GM12865 (cell line): ENCODE results near the gene MED13L.

ENCODE experiments used
- DNase-seq: peaks from one replicate; pipeline ENCODE4 v3.0.0; 2010; ENCODE audit warnings: low read depth
- H3K4me3 ChIP-seq: 2 replicates; pipeline ENCODE4 v1.5.1; 2011; ENCODE audit warnings: mild to moderate bottlenecking, low read depth, low read length, control low read depth
- CTCF ChIP-seq: IDR thresholded peaks from 2 replicates; pipeline ENCODE4 v1.5.1; 2011; ENCODE audit warnings: low read length, control low read depth, low read depth, inconsistent platforms; ENCODE audit not compliant: insufficient read depth; ENCODE audit errors: missing control alignments

Gene MED13L

GRCh38 chr12:116215023-116215422, 62.5 kb downstream of the MED13L start:
- TF ChIP-seq CTCF: no peak
- no peak for DNase-seq
- no peak overlapping the region for H3K4me3 ChIP-seq

GRCh38 chr12:116213885-116214527, 63.5 kb downstream of the MED13L start:
- DNase-seq: no peak
- no peak overlapping the region for H3K4me3 ChIP-seq
- TF ChIP-seq CTCF: no peak

GRCh38 chr12:116213014-116213413, 64.5 kb downstream of the MED13L start:
- H3K4me3 ChIP-seq: no peak overlapping the region
- DNase-seq: no peak
- TF ChIP-seq CTCF: no peak

- no peak for DNase-seq
- no peak for TF ChIP-seq CTCF
- no peak overlapping the region for H3K4me3 ChIP-seq
Observed at GRCh38 chr12:116210762-116211161, 66.7 kb downstream of the MED13L start.

GRCh38 chr12:116210131-116210530, 67.4 kb downstream of the MED13L start:
- no peak for DNase-seq
- no peak for TF ChIP-seq CTCF

GRCh38 chr12:116209503-116209902, 68.0 kb downstream of the MED13L start:
- no peak overlapping the region for H3K4me3 ChIP-seq
- no peak for DNase-seq
- no peak for TF ChIP-seq CTCF

More at GRCh38 chr12:116210131-116210530, 67.4 kb downstream of the MED13L start:
- H3K4me3 ChIP-seq: no peak overlapping the region

- no peak for TF ChIP-seq CTCF
- no peak for DNase-seq
- no peak overlapping the region for H3K4me3 ChIP-seq
Observed at GRCh38 chr12:116207274-116207673, 70.2 kb downstream of the MED13L start.
